Measurements from ENCODE around the gene LRRC30.

DNA sequence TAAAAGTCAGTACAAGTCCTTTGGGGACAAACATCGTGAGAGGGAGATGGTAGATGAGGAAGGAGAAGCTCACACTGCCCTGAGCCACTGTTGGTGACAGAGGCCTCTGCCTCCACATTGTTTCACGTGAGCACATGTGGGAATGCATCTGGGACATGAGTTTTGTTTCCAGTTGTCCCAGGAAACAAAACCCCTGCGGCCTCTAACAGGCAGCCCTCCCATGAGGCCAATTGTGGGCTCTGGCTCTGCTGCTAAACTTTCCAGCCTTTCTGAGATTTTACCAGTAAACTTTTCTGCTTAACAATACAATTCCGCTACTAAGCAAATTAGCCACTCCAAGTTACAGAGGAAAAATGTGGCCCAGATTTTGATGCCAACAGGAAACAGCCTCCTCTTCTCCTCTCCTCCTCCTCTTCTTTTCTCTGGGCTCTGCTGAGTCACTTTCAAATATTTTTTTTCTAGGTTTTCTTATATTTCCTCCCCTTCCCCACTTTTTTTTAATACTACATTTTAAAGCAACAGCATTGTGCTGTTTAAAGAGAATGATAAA is 23.4 kb upstream of the LRRC30 start:
- TF ChIP-seq, protein P1, sequence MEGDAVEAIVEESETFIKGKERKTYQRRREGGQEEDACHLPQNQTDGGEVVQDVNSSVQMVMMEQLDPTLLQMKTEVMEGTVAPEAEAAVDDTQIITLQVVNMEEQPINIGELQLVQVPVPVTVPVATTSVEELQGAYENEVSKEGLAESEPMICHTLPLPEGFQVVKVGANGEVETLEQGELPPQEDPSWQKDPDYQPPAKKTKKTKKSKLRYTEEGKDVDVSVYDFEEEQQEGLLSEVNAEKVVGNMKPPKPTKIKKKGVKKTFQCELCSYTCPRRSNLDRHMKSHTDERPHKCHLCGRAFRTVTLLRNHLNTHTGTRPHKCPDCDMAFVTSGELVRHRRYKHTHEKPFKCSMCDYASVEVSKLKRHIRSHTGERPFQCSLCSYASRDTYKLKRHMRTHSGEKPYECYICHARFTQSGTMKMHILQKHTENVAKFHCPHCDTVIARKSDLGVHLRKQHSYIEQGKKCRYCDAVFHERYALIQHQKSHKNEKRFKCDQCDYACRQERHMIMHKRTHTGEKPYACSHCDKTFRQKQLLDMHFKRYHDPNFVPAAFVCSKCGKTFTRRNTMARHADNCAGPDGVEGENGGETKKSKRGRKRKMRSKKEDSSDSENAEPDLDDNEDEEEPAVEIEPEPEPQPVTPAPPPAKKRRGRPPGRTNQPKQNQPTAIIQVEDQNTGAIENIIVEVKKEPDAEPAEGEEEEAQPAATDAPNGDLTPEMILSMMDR (optimal IDR thresholded peaks at IDR 0.05 in 1 of 3, IDR thresholded peaks at IDR 0.05 in 1 of 3, conservative IDR thresholded peaks at IDR 0.05 in 1 of 3; ENCODE audit: extremely low read depth in 1 of 3, insufficient read depth in 2 of 3, low read length in 3 of 3), result no peak
- TF ChIP-seq EZH2 (IDR thresholded peaks at IDR 0.05; ENCODE audit: low read length), result no peak

Measured in keratinocyte (primary cell).